CD4-positive, alpha-beta T cell treated with Interleukin-15 for 1 hour (primary cell): ENCODE measurements around the gene PARP6.
A peak's percentile ranks its signal among the peaks of the same experiment; 100 is the strongest.

Experiments
- DNase-seq: peaks from one replicate; pipeline ENCODE4 v3.0.0-alpha.2; 2020

PARP6 gene

DNA sequence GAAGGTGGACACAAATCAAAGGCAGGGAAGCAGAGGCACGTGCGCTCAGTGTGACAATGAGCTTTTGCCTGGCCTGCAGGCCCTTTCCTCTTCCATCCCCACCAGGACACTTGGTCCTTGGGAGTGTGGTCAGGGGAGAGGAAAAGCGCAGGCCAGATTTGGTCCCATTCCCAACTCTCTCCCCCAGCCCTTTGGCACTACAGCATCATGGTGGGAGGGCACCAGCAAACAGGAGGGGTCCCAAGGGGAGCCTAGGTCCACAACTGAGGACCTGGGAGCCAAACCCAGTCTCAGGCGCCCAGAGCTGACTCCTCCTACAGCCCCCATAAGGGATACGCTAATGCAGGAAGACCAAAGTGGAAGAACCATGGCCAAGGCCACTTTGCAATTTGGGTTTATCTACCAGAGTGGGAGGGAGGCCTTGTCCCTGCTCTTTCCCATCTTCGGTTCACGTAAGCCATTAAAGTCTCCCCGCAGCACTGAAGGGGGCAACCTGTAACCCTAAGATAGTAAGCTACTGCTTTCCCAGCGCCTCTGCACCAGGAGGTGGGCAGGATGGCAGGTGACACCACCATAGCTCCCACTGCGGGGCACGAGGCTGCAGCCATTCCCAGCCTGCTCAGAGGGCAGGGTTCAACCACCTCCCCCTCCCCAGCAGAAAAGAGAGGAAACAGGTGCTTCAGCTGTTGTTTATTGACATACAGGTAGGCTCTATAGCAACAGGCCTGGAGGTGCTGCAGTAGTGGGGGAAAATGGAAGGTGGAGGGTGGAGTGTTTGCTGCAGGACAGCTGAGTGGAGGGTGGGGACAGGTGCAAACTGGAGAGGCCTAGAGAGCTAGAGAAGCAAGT is 73.8 kb downstream of the PARP6 start:
- no peak for DNase-seq

DNA sequence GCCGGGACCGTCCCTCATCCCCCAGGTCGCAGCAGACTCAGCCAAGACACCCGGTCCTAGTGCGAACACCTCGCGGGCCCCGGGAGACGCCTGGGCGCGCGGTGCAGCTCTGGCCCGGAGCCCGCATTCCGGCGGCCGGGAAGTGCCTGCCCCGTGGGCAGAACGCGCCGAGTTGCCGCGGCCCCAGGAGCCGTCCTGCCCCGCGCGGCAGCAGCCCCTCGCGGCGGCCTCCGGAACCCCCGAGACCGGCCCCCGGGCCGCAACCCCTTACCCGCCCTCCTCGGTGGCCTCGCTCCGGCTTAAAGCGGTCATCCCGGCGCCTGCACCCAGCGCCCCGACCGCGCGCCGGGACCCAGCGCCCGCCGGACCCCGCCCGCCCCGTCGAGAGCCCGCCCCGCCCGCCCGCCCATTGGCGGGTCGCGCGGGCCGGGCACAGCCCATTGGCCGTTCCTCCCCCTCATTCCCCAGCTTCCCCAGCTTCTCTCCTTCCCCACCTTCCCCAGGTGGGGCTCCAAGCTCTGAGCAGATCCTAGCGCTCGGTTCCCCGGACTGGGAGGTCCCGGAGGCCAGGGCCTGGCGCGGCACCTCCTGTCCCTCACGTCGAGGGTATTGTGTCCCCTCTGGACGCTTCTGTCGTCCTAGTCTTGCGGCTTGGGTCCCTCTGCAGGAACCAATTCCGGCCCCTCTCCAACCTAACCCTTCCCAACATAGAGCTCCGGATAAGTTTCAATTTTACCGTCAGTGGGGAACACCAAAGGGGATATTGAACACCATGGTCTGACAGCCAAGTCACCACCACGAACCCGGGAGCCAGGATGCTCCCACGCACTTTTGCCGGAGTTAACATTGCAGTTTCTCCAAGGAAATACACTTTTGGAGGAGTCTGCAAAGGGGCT is 74.6 kb downstream of the PARP6 start, which contains the start of gene GRAMD2A:
GRAMD2A (minus strand) TSS at position 328 of the 896 bp plus-strand sequence.
- no peak for DNase-seq

DNA sequence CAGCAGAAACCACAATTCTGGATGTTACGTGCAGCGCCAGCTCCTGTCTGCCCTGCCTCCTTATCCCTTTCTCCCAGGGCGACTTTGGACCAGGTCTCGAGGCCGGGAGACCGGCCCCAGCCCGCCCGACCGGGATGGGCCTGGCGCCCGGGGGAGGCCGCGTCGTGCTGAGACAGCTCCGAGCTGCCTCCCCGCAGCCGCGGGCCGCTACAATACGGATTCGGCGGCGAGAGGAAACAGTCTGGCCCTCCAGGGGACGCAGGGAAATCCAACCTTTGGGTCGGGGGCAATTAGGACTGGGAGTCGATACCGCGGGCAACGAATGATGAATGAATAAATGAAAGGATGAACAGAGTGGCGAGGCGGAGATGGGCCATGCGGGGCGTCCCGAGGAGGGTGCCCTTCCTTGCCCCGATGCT is 75.3 kb downstream of the PARP6 start:
- no peak for DNase-seq

DNA sequence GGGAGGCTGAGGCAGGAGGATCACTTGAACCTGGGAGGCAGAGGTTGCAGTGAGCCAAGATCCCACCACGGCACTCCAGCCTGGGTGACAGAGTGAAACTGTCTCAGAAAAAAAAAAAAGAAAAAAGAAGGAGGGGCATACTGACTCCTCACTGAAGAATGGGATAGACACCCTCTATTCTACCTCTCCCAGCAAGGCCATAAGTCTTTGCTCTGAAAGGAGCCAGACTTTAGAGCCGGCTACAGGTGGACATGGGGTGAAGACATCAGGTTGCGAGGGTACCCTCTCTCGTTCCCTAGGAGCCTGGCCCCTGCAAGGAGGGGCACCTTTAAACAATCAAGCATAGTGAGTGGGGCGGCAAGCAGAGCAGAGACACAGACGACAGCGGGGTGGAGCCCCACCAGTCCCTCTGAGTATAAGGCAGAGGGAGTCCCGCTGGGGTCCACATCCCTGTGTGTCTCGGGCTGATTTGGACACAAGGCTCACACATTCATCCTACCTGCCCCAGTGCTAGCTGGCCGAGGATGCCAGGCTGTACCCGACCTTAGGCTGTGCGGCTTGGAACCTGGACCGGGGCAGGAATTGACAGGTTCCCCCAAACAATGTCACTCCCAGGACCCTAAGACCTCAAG is 75.8 kb downstream of the PARP6 start:
- no peak for DNase-seq

DNA sequence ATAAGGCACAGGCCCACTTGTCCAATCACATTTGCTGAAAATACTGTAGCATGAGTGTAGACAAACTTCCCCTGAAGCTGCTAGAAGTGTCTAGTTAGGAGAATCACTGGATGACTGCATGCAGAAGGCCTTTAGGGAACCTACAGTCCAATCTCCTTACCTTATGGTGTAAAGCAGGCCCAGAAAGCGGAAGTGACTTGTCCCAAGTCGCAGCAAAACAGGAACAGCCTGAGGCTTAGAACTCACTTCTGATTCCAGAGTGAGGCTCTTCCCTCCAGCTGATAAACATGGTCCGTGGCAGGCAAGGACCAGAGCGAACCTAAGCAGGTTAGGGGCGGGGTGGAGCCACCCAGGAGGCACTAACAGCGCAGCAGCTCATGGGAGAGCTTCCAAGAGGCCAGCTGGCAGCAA is 77.2 kb downstream of the PARP6 start:
- DNase-seq = peak; percentile 60

DNA sequence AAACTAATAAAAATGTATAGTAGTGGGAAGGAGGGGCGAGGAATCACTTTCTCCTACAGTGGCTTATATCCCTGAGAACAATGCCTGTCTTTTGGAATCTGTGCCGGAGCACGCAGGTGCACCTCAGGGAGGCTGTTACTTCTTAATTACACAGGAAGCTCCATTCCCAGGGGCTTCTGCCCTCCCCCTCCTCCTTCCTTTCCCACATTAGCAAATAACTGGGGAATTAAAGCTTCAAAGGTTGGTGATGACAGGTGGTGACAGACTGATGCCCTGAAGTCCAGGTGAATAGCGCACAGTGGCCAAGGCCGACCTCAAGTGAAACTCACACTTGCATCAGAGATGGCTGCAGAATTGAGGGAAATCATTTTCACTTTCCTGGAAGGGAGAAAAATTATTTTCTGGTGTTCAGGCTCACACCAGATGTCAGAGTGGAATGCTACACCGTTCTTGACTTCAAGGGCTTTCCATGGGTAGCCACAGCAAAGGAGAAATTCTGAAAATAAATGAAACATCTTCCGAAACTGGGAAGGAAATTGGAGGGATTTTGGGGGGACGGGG is 78.4 kb downstream of the PARP6 start:
- no peak for DNase-seq

DNA sequence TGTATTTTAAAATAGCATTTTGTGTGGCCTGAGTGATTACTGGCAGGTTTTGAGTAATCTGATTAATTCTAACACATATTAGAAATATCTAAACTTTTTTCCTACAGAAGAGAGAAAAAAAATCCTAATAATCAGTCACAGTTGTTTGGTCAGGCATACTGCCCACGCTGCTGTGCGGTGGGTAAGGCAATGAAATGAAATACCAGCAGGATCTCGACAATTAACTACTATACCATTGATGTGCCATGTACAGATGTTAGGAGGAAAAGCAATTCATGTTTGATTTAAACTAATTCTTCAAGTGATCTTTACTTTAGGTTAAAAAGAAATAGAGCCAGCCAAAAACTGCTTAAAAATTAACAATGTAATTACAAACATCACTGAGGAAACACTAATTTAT is 79.9 kb downstream of the PARP6 start:
- no peak for DNase-seq
